ENCODE results near the gene MUTYH. TPM values are rescaled to one million over a fixed set of nuclear protein-coding genes. Genes with fewer than 3 reads are reported as not detected.

MUTYH gene
- total RNA-seq, 6 donors from 2014 or later = 10.3 to 105 (median 24.5) TPM

- TF ChIP-seq CTCF (IDR thresholded peaks at IDR 0.05) (no peak), POLR2A (IDR thresholded peaks at IDR 0.05) (no peak)
- Histone ChIP-seq H3K27ac (no peak overlapping the region), H3K9me3 (no peaks in the 10 kb centered on the region), H3K27me3 (no peaks in the 10 kb centered on the region), H3K36me3 (no peaks in the 10 kb centered on the region), H3K4me3 (no peak overlapping the region), H3K4me1 (no peaks in the 10 kb centered on the region)
- DNase-seq (no peak), ATAC-seq (ENCODE audit: low FRiP score in 2 of 2) (no peak)
- WGBS, 2 donors = 76 to 87% methylated on average over 4 of the region's 4 CpGs
Observed at GRCh38 chr1:45319761-45320160, 20.5 kb downstream of the MUTYH start.

GRCh38 chr1:45317166-45317565 is 23.1 kb downstream of the MUTYH start:
- no peaks in the 10 kb centered on the region for H3K36me3 ChIP-seq
- no peak overlapping the region for H3K4me3 ChIP-seq
- no peaks in the 10 kb centered on the region for H3K9me3 ChIP-seq
- H3K27me3 ChIP-seq = no peaks in the 10 kb centered on the region
- 73 to 81% methylated on average over 4 of the region's 4 CpGs for WGBS, 2 donors
- no peaks in the 10 kb centered on the region for H3K4me1 ChIP-seq
- DNase-seq (no peak), ATAC-seq (ENCODE audit: low FRiP score in 2 of 2) (no peak)
- no peak overlapping the region for H3K27ac ChIP-seq
- TF ChIP-seq EP300 (IDR thresholded peaks at IDR 0.05) = no peak
- TF ChIP-seq CTCF (IDR thresholded peaks at IDR 0.05) = no peak
- no peak for TF ChIP-seq POLR2A (IDR thresholded peaks at IDR 0.05)
- no peak for TF ChIP-seq POLR2AphosphoS5 (IDR thresholded peaks at IDR 0.05)

GRCh38 chr1:45314266-45314665 is 26.0 kb downstream of the MUTYH start:
- H3K27me3 ChIP-seq = no peaks in the 10 kb centered on the region
- 84 to 86% methylated on average over 3 of the region's 3 CpGs for WGBS, 2 donors
- TF ChIP-seq POLR2A (IDR thresholded peaks at IDR 0.05) = no peak
- TF ChIP-seq CTCF (IDR thresholded peaks at IDR 0.05) = no peak
- no peak for TF ChIP-seq POLR2AphosphoS5 (IDR thresholded peaks at IDR 0.05)
- TF ChIP-seq EP300 (IDR thresholded peaks at IDR 0.05) = no peak
- H3K36me3 ChIP-seq = no peaks in the 10 kb centered on the region
- H3K4me1 ChIP-seq = no peaks in the 10 kb centered on the region
- no peak overlapping the region for H3K27ac ChIP-seq
- H3K4me3 ChIP-seq = no peak overlapping the region
- H3K9me3 ChIP-seq = no peaks in the 10 kb centered on the region
- ATAC-seq (ENCODE audit: low FRiP score in 2 of 2) = no peak
- no peak for DNase-seq

- WGBS, 2 donors = 74 to 83% methylated on average over 3 of the region's 3 CpGs
Observed at GRCh38 chr1:45306905-45307304, 33.3 kb downstream of the MUTYH start.

More at GRCh38 chr1:45306905-45307304, 33.3 kb downstream of the MUTYH start:
- TF ChIP-seq CTCF (IDR thresholded peaks at IDR 0.05) (no peak), EP300 (IDR thresholded peaks at IDR 0.05) (no peak), POLR2A (IDR thresholded peaks at IDR 0.05) (no peak), POLR2AphosphoS5 (IDR thresholded peaks at IDR 0.05) (no peak)
- Histone ChIP-seq H3K27me3 (no peaks in the 10 kb centered on the region), H3K4me3 (no peak overlapping the region), H3K36me3 (no peaks in the 10 kb centered on the region), H3K4me1 (peaks cover 9 to 14% (median 13%) of the 10 kb centered on the region in 4 donors), H3K9me3 (no peaks in the 10 kb centered on the region), H3K27ac (no peak overlapping the region)
- ATAC-seq (ENCODE audit: low FRiP score in 2 of 2) (no peak), DNase-seq (no peak)

Measured in upper lobe of left lung (tissue), 6 donors.